Neural progenitor cell (in vitro differentiated cells): ENCODE results near the gene COLEC11.

Experiments
- EZH2phosphoT487 ChIP-seq: fragments of 200-600 bp; sonication (generic); IDR thresholded peaks from 2 replicates; pipeline ENCODE4 v1.6.1; 2017; ENCODE audit warnings: antibody characterized with exemption
- TF ChIP-seq, protein P1 (sequence below): fragments of 200-600 bp; sonication (generic); IDR thresholded peaks from 2 replicates; pipeline ENCODE4 v1.5.1; 2017; ENCODE audit warnings: antibody characterized with exemption, mild to moderate bottlenecking

DNA sequence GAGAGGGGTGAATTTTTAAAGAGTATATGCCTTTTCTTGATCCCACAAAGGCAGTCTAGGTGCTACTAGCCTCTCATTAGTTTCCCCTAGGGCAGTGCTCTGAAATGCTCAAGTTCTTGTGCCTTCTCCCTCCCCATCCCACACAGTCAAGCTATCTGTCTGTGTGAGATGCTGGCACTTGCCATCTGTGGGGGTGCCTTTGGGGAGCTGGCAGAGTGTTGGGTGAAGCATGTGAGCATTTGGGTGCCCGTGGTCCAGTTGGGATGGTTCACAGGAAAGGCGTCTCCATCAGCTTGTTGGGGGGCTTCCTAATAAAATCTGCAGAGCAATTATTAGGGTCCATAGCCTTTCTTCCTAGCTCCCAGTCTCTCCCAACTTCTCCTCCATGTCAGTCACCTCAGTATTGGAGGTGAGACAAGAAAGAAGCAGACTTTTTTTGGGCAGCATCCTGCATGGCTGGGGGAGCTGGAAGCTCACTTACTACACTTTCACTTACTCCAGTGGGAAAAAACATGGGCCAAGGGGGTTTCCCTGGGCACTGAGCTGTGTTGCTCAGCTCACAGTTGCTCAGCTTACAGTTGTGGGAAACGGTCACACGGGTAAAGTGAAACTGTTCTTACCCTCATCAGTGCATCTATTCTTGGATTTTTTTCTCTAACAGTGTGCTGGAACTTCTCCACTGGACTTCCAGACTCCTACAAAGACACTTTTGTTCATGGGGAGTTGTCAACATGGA, 29.3 kb downstream of the COLEC11 start:
- TF ChIP-seq, protein P1, sequence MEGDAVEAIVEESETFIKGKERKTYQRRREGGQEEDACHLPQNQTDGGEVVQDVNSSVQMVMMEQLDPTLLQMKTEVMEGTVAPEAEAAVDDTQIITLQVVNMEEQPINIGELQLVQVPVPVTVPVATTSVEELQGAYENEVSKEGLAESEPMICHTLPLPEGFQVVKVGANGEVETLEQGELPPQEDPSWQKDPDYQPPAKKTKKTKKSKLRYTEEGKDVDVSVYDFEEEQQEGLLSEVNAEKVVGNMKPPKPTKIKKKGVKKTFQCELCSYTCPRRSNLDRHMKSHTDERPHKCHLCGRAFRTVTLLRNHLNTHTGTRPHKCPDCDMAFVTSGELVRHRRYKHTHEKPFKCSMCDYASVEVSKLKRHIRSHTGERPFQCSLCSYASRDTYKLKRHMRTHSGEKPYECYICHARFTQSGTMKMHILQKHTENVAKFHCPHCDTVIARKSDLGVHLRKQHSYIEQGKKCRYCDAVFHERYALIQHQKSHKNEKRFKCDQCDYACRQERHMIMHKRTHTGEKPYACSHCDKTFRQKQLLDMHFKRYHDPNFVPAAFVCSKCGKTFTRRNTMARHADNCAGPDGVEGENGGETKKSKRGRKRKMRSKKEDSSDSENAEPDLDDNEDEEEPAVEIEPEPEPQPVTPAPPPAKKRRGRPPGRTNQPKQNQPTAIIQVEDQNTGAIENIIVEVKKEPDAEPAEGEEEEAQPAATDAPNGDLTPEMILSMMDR, result no peak
- TF ChIP-seq EZH2phosphoT487, result no peak
